ENCODE measurements around the gene HTR3D.
A peak's percentile ranks its signal among the peaks of the same experiment; 100 is the strongest.
"Not testable (repeated sequence)": the region's sequence is repeated elsewhere in the genome, so short reads cannot be mapped to it uniquely, and the experiment has no call there.

Gene HTR3D, protein sequence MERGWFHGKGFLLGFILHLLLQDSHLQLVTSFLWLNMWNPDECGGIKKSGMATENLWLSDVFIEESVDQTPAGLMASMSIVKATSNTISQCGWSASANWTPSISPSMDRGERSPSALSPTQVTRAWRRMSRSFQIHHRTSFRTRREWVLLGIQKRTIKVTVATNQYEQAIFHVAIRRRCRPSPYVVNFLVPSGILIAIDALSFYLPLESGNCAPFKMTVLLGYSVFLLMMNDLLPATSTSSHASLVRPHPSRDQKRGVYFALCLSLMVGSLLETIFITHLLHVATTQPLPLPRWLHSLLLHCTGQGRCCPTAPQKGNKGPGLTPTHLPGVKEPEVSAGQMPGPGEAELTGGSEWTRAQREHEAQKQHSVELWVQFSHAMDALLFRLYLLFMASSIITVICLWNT

DNA sequence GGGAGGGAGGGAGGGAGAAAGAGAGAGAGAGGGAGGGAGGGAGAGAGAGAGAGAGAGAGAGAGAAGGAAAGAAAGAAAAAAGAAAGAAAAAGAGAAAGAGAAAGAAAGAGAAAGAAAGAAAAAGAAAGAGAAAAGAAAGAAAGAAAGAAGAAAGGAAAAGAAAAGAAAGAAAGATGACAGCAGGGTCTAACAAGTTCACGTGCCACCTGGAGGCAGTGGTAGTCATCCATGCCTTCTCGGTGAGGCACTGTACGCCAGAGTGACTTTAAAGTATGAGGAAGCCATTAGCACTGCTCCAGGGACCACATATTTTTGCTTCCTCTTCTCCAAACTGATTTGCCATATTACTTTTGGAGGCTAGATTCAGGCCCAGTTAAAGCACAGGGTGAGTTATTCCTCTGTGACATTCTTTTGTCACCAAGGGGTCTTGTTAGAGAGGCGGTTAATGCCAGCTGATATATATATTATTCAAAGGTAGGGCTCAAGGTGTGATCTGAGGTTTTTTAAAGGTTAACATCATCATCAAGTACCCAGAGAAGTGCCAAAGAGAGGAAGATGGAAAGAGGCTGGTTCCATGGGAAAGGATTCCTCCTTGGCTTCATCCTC is at the start of gene HTR3D:
Gene HTR3D (plus strand): TSS at position 556 of the 606 bp plus-strand sequence. CDS start 0 bp downstream, at position 556.
- DNase-seq (ENCODE audit: low read depth), result no peak

DNA sequence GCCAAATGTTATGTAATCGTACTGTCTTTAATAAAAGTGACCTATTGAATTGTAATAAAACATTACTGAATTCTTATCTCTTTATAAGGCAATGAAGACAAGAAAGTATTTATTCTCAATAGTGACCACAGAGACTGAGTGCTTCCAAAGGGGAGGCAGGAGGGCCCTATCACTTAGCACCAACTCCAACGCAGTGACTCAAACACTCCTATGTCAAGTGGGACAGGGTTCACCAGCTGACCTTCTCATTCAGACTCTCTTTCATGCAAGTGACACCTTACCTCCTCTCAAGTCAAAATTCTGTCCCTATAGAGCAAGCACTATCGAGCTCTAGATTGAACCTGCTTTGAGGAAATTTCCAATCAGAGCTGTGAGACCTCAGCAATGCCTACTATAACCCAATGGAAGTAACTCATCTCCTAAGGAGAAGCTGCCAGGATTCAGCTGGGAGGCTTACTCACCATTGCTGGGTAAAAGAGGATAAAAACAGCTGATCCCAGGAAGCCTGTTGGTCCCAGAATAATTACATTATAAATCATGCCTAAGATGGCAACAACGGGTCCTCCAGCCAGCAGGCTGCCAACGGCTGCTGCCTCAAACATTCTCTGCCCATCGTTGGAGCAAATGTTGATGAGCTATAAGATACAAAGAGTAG is 49.4 kb upstream of the HTR3D start:
- DNase-seq (ENCODE audit: low read depth), result no peak

DNA sequence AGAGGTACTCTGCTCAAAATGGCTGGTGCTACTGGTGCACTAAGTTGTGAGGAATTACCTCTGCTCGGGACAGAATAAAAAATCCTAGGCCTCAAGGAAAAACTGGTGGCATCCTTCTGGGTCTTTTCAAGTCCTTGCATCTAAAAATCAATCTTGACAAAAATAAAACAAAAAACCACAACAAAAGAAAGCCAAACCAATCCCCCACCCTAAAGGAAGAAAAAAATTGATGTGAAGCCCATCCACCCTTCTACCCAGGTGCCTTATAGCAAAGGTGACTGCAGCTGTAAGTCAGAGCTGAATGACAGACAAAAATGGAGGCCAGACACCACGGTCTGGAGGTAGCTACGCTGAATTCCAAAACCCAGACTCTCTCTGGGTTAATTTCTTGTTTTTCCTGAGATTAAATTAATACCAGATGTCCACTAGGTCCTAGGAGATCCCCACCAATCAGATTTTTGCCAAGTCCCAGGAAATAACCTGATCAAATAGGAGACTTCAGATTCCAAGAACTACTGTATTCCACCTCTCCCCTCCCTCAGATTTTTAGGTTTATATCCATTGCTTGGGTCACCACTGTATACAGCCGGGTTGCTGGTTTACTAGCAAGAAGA is 47.3 kb upstream of the HTR3D start:
- DNase-seq (ENCODE audit: low read depth), result no peak

DNA sequence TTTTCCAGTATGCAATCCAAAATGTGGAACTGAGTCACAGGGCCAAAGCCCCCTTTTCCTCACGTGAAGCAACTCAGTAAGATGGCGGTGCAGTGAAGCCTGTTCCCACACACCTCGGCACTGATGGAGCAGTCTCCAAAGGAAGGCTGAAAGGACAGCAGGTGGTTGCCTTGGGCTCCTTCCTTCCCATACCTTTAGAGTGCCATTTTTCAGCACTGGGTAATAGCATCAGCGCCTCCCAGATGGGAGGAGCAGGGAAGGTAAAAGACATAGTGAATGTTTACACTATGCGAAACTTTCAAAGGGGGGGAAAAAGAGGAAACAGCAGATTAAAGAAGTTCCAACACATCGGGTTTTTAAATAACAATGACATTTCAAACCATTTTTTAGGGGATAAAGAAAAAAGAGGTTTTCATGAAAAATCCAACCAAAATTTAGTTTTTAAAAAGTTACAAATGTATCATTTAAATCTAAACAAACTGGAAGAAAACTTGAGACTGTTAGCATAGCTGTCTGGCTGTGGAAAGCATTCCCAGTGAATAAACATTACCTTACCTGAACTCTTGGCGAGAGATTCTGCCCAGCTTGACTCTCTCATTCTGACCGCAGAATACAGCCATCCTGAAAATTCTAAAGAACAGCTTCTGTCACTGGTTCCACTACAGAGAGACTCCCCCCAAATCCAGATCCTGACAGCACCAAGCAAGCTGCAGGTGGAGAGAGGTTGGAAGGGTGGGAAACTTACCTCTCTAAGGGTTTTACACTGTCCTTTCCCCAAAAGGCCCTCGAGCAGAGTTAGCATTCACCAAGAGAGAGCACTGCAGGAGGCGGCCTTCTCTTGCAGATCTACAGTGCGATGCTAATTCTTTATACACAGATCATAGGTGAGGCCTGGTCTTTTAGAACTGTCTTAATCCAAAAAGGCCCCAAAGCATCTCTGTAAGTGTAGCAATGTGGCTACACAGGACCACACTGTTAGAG is 46.5 kb upstream of the HTR3D start:
- DNase-seq (ENCODE audit: low read depth), result no peak

DNA sequence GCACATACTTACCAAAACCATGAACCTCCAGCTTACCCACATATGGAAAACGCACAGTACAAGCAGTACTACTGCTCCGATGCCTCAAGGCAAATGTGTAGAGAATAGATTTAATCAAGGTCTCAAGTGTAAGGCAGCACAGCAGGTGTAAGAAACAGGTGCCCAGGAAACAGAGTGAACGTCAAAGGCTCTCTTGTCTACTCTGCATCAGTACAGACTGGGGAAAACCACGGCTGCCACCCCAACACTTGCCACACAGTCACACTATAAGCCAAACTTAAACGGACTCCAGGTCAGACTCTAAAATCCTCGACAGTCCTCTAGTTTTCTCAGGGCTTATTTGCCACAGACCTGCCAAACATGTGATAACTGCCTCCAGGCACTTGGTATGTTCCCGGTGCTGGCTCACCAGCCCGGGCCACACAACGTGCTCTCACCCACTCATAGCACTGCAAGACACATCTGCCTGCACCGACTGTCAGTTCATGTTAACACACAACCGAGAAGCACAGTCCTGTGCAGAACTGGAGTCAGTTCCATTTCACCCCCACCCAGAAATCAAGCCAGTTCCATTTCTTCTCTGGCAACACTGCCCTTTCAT is 44.4 kb upstream of the HTR3D start:
- no peak for DNase-seq (ENCODE audit: low read depth)

DNA sequence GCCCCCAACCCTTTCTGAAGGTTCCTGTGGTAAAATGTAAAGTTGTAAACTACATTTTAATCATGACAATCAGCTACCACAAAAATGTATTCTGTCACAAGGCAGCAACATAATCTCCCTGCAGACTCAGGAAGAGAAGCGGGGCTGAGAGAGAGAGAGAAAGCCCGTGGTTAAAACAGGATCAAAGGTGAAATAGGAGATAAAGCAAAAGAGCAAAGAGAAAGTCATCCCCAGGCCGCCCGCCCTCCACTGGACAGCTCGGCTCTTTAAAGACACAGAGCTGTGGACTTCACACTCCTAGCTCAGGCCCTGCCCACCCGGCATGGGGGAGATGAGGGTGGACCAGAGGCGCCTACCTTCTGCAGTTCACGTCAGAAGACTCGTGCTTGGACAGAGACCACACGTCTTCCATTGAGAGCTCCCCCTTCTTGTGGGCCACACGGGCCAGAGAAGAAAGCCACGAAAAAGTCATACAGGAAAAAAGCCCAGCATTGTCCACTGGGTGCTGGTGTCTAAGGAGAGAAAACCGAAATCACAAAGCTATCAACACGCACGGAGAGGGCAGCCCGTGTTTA is 43.2 kb upstream of the HTR3D start:
- no peak for DNase-seq (ENCODE audit: low read depth)

DNA sequence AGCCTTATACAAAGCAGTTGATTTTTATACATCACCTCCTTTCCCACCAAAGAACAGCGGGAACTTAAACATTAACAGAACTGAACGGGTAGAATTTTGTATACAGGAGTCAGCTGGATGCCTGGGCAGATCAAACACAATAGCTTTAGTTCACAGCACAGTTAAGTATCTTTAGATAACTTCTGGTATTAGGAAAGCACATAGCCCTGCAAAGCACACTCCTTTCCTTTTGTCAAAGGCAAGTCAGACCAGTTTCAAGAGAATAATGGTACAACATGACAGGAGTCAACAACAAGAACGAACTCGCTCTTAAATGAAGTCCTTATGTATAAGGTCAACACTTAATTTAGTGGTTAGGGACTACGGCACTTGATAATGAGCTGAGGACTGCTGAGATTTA is 40.1 kb upstream of the HTR3D start:
- no peak for DNase-seq (ENCODE audit: low read depth)

DNA sequence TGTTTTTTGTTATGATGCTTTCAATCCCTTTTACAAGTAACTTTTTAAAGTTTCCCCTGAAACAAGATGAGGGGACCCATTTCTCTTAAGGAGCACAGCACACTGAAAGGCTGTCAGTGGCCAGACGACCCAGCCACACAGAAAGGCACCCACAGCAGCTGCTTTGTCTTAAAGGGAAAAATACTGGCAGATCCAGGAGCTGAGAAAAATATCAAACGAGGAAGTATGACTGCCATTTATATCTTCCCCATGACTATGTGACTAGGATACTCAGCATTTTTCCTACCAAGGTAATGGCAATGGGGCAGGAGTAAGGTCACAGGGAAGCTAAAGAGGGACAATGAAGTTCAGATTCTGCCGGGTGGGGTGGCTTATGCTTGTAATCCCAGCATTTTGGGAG is 29.8 kb upstream of the HTR3D start:
- no peak for DNase-seq (ENCODE audit: low read depth)

DNA sequence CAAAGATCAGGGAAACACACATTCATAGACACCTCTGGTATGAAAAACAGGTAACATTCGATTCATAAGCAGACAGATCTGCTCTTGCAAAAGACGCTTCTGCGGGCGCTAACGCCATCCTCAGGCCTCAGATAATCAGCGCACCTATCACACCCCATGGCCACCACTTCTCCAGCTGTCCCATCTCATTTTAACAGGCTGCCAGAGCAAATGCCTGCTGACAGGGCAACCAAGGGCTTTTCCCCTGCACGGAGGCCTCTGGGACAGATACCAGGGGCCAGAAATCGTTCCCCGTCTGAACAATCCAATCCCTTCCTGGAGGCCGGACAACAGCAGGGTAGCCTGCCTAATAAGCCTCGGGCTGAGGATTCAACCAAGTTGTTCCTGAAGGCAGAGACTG is 29.1 kb upstream of the HTR3D start:
- DNase-seq (ENCODE audit: low read depth), result no peak

DNA sequence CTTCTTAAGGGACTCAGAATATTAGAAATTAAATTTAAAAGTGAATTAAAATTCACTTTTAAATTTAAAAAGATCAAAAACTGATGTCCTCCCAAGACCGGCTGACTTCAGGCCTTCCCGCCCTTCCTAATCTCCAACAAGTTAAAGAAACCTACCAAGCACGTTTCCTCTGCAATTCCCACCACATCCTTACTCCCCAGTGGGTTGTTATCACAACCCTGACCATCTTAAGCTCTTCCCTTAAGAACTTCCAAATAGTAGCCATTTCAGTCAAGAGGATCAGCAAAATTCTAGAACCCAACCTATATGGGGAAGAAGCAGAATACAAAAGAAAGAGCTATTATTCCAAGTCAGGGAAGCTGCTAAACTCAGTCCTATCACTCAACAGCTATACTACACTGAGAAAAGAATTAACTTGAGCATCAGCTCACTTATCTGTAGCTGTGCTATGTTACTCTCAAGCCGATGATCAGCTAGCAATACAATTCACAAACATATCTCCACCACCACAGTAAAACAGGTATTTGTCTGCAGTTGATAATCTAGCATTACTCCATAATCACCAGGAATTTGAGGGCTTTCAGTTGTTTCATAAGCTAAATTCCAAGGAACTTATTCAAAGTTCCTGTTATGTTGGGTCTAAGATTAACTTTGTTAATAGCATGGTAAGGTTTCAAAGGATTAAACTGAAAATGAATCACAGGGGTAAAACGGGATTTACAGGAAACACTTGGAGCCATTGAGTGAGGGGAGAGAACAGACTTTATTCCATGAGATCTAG is 28.2 kb upstream of the HTR3D start:
- DNase-seq (ENCODE audit: low read depth), result no peak

DNA sequence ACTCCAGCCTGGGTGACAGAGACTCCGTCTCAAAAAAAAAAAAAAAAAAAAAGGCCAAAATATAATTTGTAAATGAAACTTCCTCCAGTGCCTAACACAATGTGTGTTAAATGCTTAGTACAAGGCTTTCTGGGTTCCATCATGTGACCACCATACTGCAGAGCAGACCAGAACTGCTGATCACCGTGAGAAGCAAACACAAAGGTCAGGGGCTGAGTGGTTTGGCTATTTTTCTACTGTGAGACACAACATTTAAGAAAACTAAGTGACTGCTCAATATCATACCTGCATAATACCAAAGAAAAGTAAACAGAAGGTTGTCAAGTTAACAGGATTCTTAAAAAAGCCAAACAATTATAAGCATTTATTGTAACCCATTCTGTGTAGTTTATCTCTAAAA is 27.1 kb upstream of the HTR3D start:
- DNase-seq (ENCODE audit: low read depth), result no peak

DNA sequence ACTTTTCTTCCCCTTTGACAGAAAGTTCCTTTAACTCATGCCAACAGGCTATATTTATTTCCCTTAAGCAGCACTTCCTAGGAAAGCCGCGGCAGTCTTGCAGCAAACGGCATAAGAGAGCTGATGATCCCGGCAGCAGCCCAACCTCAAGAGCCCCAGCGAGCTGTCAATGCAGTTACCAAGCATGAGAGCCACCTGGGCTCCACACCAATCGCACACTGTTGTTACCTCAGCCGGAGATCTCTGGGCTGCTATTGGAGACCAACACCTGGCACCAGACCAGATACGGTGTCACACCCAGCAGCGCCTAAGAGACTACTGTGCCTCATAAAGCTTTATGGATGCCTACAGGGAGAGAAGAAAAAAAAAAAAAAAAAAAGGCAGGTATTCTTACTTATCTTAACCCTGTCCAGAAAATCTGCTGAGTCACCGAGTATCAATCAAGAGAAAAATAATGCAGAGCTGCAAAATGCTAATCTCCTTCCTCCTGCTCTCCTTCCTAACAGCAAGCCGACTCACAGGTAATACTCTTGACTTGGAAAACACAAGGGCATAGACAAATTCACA is 25.5 kb upstream of the HTR3D start:
- peak; percentile 1 for DNase-seq (ENCODE audit: low read depth)

DNA sequence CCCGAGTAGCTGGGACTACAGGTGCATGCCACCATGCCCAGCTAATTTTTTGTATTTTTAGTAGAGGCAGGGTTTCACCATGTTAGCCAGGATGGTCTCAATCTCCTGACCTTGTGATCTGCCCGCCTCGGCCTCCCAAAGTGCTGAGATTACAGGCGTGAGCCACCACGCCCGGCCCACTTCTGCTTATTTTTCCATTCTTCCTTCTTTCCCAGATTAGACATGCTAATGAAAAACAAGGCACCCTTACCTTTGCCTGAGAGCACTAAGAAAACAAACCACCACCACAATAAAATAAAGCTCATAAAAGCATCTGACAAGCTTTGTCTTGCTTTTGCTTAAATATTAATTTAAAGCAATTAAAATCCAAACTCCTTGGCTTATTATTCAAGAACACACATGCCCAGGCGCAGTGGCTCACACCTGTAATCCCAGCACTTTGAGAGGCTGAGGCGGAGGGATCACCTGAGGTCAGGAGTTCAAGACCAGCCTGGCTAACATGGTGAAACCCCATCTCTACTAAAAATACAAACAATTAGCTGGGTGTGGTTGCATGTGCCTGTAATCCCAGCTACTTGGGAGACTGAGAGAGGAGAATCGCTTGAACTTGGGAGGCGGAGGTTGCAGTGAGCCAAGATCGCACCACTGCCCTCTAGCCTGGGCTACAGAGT is 24.3 kb upstream of the HTR3D start:
- DNase-seq (ENCODE audit: low read depth), result not testable (repeated sequence)

DNA sequence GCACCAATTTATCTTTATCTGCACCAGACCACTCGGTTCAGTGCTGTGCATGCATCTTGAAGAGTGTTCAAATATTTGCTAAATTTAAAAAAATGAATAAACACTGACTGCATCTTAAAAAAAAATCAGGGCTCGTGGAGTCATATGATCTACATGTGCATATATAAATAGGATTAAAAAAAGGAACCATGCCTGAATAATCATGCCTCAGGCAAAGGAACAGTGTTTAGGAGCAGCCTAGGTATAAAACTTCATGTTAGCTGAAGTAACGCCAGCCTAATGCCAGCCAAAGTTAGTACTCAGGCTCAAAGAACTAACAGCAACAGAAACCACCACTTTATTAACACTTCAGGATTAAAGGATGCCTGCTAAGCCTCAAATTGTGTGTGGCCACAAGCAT is 23.4 kb upstream of the HTR3D start:
- no peak for DNase-seq (ENCODE audit: low read depth)

DNA sequence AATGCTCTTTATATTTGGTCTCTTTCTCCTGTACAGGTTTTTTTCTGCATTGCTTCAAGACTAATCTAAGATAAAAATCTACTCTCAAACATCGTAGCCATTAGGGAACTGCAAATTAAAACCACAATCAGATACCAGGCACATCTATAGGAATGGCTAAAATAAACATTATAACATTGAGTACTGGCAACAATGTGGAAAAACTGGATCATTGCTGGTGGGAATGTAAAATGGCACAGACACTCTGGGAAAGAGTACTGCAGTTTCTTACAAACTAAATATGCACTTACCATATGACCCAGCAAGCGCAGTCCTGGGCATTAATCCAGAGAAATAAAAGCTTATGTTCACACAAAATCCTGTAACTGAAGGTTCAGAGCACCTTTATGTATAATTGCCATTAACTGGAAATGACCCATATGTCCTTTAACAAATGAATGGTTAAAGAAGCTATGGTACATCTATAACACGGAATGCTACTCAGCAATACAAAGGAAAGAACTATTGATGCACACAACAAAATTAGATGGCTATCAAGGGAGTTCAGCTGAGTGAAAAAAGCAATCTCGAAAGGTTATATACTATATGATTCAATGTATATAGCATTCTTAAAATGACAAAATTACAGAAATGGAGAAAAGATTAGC is 20.2 kb upstream of the HTR3D start:
- no peak for DNase-seq (ENCODE audit: low read depth)

DNA sequence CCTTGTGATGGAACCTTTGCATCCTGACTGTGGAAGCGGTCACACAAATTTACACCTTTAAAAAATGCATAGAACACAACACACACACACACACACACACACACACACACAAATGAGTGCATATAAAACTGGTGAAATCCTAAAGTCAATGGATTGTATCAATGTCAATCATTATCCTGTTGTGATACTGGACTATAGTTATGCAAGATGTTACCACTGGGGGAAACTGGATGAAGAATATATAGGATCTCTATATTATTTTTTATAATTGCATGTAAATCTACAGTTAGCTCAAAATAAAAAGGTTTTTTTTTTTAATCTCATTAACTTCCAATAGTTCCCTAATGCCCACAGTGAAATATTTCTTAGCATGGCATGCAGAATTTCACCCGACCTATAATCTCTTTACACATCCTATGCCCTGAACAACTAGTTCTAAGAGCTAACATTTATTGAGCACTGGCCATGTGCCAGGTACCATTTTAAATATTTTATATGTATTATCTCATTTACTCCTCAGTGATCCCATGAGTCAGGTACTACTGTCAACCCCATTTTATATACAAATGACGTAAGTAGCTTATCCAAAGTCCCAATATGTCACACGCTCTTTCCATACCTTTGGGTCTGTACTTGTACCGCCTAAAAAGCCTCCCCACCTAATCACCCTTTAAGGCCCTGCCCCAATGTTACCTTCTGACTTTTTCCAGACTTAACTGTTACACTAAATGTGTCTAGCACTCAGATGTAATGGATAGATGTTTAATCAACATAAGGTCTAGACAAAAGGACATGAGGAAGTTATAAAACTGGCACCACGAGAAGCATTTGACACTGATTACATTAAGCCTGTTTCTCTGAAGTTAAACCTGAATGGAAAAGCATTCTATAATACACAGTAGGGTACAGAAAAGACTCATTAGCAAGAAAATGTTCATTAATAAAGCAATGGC is 19.3 kb upstream of the HTR3D start:
- no peak for DNase-seq (ENCODE audit: low read depth)

DNA sequence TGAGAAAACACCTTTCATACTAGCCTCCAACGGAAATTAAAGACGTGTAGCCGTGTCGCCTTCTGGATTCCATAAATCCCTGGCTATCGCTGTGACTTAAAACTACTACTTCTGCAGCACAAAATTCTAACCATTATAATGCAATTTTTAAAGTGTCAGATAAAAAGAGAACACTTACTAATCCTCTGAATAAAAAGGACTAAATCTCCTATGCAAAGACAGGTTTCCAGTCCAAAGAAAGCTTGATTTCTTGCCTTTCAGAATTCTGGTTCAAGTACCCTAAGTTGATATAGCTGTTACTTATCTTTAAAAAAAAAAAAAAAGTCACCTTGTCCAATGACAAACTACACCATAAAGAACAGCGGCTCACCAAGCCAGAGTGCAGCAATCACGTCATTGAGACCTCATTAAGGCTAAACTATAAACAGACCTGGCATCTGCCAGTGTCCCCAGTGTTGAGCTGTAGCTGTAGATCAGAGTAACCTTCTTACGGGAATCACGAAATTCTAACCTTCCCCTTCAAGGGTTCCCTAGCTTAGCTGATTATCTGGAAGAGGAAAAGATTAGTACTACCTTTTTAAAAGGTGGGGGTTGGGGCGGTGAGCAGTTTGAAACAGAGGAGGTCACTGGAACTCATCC is 16.0 kb upstream of the HTR3D start:
- DNase-seq (ENCODE audit: low read depth), result no peak

All from activated T-helper 1 cell treated with Interleukin-2 at 50 U/mL for 16 hours (primary cell).